Measurements from ENCODE around the gene TRIM74. TPM values are rescaled to one million over a fixed set of nuclear protein-coding genes. Genes with fewer than 3 reads are reported as not detected.
"Not testable (repeated sequence)": the region's sequence is repeated elsewhere in the genome, so short reads cannot be mapped to it uniquely, and the experiment has no call there.

TRIM74 gene
- total RNA-seq, 1 donor from 2014 or later = 1.7 TPM

- not testable (repeated sequence) for DNase-seq
Observed at GRCh38 chr7:72954563-72955198, 14.6 kb downstream of the TRIM74 start.

DNA sequence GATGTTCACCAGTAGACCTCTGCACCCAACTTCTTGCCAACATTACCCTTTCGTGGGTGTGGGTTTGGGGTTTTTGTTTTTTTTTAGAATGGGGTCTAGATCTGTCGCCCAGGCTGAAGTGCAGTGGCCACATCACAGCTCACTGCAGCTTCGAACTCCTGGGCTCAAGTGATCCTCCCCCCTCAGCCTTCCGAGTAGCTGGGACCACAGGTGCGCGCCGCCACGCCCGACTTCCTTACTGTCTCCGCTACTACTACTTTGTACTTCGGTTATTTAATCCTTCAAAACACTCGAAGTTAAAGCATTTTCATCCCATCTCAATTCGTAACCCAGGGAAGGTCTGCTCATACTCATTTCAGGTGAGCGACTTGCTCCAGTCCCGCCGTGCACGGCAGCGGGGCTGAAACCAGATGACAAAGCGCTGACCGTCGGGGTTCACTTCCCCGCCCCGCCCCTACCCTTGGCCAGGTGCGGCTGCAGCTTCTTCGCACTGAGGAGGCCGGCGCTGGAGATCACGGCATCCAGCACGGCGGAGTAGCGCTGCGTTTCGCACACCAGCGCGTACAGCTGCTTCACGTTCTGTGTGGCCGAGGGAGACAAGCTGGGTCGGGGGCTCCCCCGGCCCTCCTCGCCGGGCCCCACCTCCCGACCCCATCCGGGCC lies 15.2 kb downstream of the TRIM74 start:
- not testable (repeated sequence) for DNase-seq

DNA sequence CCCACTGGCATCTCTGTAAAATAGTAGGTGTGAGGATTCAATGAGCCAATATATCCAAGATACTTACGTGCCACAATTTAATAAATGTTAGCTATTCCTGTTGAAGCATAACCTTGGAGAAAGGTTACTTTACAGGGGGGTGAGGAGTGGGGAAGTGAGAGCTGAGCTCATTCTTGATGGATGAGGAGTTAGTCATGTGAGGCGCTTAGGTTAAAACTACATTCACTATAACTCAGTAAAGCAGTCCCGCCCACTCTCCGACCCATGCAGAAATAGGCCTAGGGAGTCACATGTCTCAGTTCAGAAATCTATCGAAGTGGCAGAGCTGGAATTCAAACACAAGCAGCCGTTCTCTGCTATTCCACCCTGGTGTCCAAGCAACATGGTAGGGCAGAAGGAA lies 18.8 kb downstream of the TRIM74 start:
- not testable (repeated sequence) for DNase-seq

DNA sequence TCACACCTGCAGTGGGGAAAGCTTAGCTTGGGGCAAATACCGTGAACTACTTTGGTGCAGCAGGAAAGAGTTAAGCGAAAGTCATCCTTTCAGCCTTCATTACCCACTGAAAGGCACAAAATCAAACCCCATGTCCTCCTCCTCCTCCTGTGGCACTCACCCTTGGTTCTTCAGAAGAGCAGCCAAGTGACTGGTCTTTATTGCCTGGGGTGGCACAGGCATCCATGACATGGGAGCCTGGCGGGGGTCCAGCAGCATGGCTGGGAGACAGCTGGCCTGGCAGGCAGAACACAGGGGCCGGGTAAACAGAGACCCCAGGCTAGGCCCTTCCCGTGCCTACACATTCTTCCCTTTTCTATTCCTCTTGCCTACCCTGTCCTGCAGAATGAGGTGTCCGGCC lies 19.6 kb downstream of the TRIM74 start:
- peak; percentile 86 for DNase-seq

DNA sequence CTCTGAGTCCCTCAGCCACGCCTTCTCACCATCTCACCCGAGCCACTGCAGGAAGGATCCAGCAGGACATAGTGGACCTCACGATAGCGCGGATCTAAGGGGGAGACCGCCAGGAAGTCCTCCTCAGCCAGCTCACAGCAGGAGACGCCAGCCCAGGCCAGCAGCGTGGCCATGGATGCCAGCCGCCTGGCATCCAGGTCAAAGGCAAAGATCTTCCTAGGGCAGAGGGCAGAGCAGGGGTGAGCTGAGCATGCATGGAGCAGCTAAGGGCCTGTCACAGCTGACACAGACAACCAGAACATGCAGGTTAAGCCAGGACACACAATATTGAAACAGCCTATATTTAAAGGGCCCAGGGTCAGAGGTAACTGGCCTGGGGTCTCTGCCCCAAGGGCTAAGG lies 20.0 kb downstream of the TRIM74 start:
- not testable (repeated sequence) for DNase-seq

- not testable (repeated sequence) for DNase-seq
Observed at GRCh38 chr7:72948714-72949113, 20.6 kb downstream of the TRIM74 start.

GRCh38 chr7:72946130-72946745 lies 23.0 kb downstream of the TRIM74 start:
- DNase-seq = not testable (repeated sequence)

DNA sequence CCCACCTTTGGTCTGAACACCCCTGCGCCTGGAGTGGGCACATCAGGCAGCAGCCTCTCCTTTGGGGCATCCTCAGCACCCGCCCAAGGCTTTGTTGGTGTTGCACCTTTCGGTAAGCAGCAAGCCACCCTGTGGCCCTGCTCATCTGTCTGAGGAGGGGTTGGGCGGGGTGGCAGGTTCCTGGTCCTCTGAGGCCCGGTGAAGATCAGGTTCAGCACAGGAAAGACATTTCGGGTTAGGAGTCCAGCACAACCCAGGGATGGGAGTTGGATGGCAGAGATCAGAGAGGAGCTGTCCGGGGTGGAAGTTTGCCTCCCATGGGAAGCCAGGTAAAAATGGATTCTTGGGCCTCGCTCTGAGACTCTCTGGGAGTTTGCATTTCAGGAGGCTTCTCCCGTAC lies 23.7 kb downstream of the TRIM74 start:
- DNase-seq = not testable (repeated sequence)

- DNase-seq = not testable (repeated sequence)
Observed at GRCh38 chr7:72944937-72945336, 24.3 kb downstream of the TRIM74 start.

GRCh38 chr7:72942956-72943355 lies 26.3 kb downstream of the TRIM74 start:
- DNase-seq = not testable (repeated sequence)

DNA sequence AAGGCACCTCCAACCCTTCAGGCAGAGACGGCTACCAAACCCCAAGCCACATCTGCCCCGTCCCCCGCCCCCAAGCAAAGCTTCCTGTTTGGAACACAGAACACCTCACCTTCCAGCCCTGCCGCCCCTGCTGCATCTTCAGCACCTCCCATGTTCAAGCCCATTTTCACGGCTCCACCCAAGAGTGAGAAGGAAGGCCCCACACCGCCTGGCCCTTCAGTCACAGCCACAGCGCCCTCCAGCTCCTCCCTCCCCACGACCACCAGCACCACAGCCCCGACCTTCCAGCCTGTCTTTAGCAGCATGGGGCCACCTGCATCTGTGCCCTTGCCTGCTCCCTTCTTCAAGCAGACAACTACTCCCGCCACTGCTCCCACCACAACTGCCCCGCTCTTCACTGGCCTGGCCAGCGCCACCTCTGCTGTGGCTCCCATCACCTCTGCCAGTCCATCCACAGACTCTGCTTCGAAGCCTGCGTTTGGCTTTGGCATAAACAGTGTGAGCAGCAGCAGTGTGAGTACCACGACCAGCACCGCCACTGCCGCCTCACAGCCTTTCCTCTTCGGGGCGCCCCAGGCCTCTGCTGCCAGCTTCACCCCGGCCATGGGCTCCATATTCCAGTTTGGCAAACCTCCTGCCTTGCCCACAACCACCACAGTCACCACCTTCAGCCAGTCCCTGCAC lies 27.1 kb downstream of the TRIM74 start:
- DNase-seq = not testable (repeated sequence)

GRCh38 chr7:72928216-72928615 lies 41.0 kb downstream of the TRIM74 start:
- not testable (repeated sequence) for DNase-seq

DNA sequence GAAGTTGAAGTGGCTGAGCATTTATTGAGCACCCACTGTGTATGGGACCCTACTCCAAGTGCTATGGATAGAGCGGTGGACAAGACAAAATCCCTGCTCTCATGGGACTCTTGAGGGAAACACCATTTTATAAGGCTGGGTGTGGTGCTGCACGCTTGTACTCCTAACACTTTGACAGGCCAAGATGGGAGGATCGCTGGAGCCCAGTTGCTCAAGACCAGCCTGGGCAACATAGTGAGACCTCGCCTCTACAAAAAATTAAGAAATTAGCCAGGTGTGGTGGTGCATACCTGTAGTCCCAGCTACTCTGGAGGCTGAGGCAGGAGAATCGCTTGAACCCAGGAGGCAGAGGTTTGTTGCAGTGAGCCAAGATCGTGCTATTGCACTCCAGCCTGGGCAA lies 41.5 kb downstream of the TRIM74 start:
- DNase-seq = not testable (repeated sequence)

DNA sequence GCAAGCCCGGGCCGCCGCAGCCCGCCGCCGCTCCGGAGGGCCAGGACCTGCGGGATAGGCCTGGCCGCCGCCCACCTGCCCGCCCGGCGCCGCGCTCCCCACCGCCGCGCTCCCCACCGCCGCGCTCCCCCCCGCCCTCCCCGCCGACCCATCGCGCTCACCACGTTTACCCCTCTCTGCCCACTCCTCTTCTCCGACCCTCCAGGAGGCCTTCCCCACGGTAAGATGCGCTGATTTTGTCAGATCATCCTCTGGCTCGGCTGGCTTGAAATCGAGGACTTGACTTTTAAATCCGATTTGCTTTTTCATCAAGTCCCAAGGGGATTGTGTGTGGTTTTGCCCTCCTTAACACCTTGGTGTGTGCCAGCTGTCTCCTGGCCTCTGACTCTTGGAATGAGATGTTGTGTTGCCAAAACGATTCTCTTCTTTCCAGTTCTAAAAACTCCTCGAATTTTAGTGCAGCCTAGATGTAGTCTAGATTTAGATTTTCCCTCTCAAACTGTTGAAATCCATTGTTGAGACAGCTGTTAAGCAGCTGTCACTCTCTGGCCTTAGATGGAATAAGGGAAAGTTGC lies 43.6 kb downstream of the TRIM74 start:
- DNase-seq = peak; percentile 48

DNA sequence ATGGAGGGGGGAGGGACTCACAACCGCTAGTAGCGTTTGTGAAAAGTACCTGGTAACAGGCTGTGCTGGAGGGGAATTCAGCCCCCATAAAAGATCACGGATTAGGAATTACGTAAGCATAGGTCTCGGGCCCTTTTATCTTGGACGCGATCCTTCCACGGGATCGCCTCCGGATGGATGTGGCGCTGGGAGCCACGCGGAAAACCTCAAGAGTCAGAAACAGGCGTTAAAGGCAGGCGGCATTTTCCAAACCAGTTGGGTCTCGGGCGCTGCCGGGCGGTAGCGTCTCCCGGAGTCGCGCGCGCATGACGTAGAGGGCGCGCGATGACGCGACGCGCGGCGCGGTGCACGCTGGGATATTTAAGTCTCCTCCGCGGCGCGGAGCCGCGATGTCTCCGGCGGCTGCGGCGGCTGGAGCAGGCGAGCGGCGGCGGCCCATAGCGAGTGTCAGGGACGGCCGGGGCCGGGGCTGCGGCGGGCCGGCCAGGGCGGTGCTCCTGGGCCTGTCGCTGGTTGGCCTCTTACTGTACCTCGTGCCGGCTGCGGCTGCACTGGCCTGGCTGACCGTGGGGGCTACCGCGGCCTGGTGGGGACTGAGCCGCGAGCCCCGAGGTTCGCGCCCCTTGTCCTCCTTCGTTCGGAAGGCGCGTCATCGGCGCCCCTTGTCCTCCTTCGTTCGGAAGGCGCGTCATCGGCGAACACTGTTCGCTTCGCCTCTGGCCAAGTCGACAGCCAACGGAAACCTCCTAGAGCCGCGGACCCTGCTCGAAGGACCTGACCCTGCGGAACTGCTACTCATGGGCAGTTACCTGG lies 44.3 kb downstream of the TRIM74 start, which contains the start of gene POM121:
TSS of gene POM121 (plus strand) at position 363 of the 813 bp plus-strand sequence. CDS start at position 390, 27 bp downstream.
- peak; percentile 93 for DNase-seq

GRCh38 chr7:72924386-72924732 lies 44.9 kb downstream of the TRIM74 start:
- no peak for DNase-seq

DNA sequence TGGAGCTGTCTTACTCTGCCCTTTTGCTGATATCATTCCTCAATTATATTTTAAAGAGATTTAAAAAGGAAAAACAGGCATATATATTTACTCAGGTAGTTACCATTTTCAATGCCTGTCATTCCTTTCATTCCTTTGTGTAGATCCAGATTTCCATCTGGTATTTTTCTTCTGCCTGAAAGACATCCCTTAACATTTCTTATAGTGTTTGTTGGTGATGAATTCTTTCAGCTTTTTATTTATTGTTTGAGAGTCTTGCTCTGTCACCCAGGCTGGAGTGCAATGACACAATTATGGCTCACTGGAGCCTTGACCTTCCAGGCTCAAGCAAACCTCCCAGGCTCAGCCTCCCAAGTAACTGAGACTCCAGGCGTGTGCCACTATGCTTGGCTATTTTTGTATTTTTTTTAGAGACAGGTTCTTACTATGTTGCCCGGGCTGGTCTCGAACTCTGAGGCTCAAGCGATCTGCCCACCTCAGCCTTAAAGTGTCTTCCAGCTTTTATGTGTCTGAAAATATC lies 50.0 kb downstream of the TRIM74 start:
- DNase-seq = no peak

DNA sequence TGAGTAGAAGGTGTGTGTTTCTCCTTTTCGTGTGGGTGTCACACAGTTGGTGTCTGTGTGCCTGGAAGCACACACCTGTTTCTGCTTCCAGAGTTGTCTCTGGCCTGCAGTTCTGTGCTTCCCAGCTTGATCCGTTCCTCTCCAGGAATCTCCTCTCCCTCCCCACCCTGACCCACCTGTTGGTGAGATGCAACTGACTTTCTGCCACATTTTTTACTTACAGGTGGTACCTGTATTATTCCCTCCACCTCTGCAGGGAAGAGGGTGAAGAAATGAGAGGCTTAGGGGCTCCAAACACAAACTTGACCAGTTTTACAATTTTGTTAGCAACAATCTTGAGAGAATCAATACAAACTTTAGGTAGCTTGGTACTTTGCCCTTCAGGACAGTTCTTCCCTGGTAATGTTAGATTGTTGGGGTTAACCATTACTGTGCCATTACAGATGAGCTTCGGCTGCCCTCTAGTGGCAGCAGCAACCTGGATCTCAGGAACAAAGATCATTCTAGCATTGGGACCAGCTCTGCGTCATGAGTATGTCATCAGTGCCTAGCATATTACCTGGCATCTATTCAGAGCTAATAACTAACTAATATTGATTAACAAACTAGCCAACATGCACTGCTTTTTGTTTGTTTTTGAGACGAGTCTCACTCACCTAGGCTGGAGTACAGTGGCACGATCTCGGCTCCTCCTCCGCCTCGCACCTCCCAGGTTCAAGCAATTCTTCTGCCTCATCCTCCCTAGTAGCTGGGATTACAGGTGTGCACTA lies 54.3 kb downstream of the TRIM74 start:
- DNase-seq = peak; percentile 51

GRCh38 chr7:72913750-72914149 lies 55.5 kb downstream of the TRIM74 start:
- DNase-seq = not testable (repeated sequence)

DNA sequence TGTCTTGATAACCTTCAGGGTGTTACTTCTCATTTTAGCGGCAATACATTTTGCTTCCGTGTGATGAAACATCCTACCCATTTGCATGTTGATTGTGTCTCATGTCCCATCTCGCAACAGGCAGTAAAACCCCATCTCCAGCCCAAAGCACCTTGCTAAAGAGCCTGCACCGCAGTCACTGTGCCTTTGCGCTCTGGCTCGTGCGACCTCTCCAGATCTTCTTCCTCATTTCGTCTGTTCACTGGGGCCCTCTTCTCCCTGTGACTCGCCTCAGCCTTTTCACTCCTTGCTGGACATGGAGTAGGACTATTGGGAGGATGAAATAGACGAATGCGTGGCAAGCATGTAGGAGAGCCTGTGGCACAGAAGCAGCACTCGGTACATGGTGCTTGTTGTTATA lies 57.9 kb downstream of the TRIM74 start:
- DNase-seq = not testable (repeated sequence)

Measured in tongue (tissue), 2 donors.